ENCODE data around the gene CD160. TPM values are rescaled to one million over a fixed set of nuclear protein-coding genes. Genes with fewer than 3 reads are reported as not detected.
"Not testable (repeated sequence)": the region's sequence is repeated elsewhere in the genome, so short reads cannot be mapped to it uniquely, and the experiment has no call there.

Gene CD160
- total and polyA plus RNA-seq, 2 experiments from 2014 or later, result 0.33 TPM; not detected in 1

GRCh38 chr1:145714524-145715111 is 4.7 kb upstream of the CD160 start:
- Histone ChIP-seq H3K9ac (no peak overlapping the region), H3K4me1 (ENCODE audit: insufficient read depth) (peaks cover 7% of the 10 kb centered on the region), H3K9me3 (ENCODE audit: low read depth) (no peaks in the 10 kb centered on the region), H4K20me1 (ENCODE audit: insufficient read depth) (no peaks in the 10 kb centered on the region), H3F3A (ENCODE audit: insufficient read depth) (peaks cover 4% of the 10 kb centered on the region), H3K4me3 (no peak overlapping the region), H3K79me2 (ENCODE audit: insufficient read depth) (no peaks in the 10 kb centered on the region), H3K27me3 (replicated peaks; ENCODE audit: insufficient read depth) (no peaks in the 10 kb centered on the region), H3K36me3 (ENCODE audit: low read depth) (no peaks in the 10 kb centered on the region), H3K4me2 (ENCODE audit: unreplicated experiment) (no peak overlapping the region), H3K27ac (no peak overlapping the region), H3K9me2 (ENCODE audit: insufficient read depth) (no peaks in the 10 kb centered on the region), H2AFZ (no peak overlapping the region)
- TF ChIP-seq EZH2phosphoT487 (IDR thresholded peaks at IDR 0.05; ENCODE audit: insufficient read depth, low read depth) (no peak), EZH2 (IDR thresholded peaks at IDR 0.05; ENCODE audit: insufficient read depth, poor library complexity, severe bottlenecking) (no peak)
- in situ Hi-C loops (cut with MboI), result no loop called here
- DNase-seq, result no peak
- 78 to 84% methylated on average over 6 of the region's 6 CpGs for WGBS, 2 experiments (ENCODE audit: low coverage in 1 of 2, low lambda C conversion rate in 2 of 2, missing lambda C conversion rate in 2 of 2)

GRCh38 chr1:145716641-145717345 is 2.5 kb upstream of the CD160 start:
- Histone ChIP-seq H3F3A (ENCODE audit: insufficient read depth) (peaks cover 16% of the 10 kb centered on the region), H3K79me2 (ENCODE audit: insufficient read depth) (no peaks in the 10 kb centered on the region), H3K27me3 (replicated peaks; ENCODE audit: insufficient read depth) (no peaks in the 10 kb centered on the region), H3K4me3 (no peak overlapping the region), H3K4me2 (ENCODE audit: unreplicated experiment) (no peak overlapping the region), H3K4me1 (ENCODE audit: insufficient read depth) (peaks cover 14% of the 10 kb centered on the region), H2AFZ (peak overlapping the region; percentile 56), H3K27ac (no peak overlapping the region), H3K9ac (no peak overlapping the region), H3K36me3 (ENCODE audit: low read depth) (no peaks in the 10 kb centered on the region), H3K9me3 (ENCODE audit: low read depth) (no peaks in the 10 kb centered on the region), H3K9me2 (ENCODE audit: insufficient read depth) (no peaks in the 10 kb centered on the region), H4K20me1 (ENCODE audit: insufficient read depth) (no peaks in the 10 kb centered on the region)
- peak; percentile 30 for DNase-seq
- 64 to 68% methylated on average over 10 of the region's 10 CpGs for WGBS, 2 experiments (ENCODE audit: low coverage in 1 of 2, low lambda C conversion rate in 2 of 2, missing lambda C conversion rate in 2 of 2)
- in situ Hi-C loops (cut with MboI), result no loop called here
- TF ChIP-seq EZH2 (IDR thresholded peaks at IDR 0.05; ENCODE audit: insufficient read depth, poor library complexity, severe bottlenecking) (no peak), EZH2phosphoT487 (IDR thresholded peaks at IDR 0.05; ENCODE audit: insufficient read depth, low read depth) (no peak)

GRCh38 chr1:145717833-145718232 is 1.5 kb upstream of the CD160 start:
- in situ Hi-C loops (cut with MboI), result no loop called here
- H3K9me3 ChIP-seq (ENCODE audit: low read depth), result no peaks in the 10 kb centered on the region
- peaks cover 21% of the 10 kb centered on the region for H3F3A ChIP-seq (ENCODE audit: insufficient read depth)
- H3K9ac ChIP-seq, result no peak overlapping the region
- H3K9me2 ChIP-seq (ENCODE audit: insufficient read depth), result no peaks in the 10 kb centered on the region
- no peak for TF ChIP-seq EZH2 (IDR thresholded peaks at IDR 0.05; ENCODE audit: insufficient read depth, poor library complexity, severe bottlenecking)
- no peaks in the 10 kb centered on the region for H3K36me3 ChIP-seq (ENCODE audit: low read depth)
- DNase-seq, result no peak
- peaks cover 14% of the 10 kb centered on the region for H3K4me1 ChIP-seq (ENCODE audit: insufficient read depth)
- H3K4me2 ChIP-seq (ENCODE audit: unreplicated experiment), result no peak overlapping the region
- 83 to 100% methylated on average over 1 of the region's 1 CpG for WGBS, 2 experiments (ENCODE audit: low coverage in 1 of 2, low lambda C conversion rate in 2 of 2, missing lambda C conversion rate in 2 of 2)
- H2AFZ ChIP-seq, result no peak overlapping the region
- H3K27me3 ChIP-seq (replicated peaks; ENCODE audit: insufficient read depth), result no peaks in the 10 kb centered on the region
- no peak overlapping the region for H3K4me3 ChIP-seq
- no peaks in the 10 kb centered on the region for H3K79me2 ChIP-seq (ENCODE audit: insufficient read depth)
- no peak overlapping the region for H3K27ac ChIP-seq
- H4K20me1 ChIP-seq (ENCODE audit: insufficient read depth), result no peaks in the 10 kb centered on the region

- 94% methylated on average over 5 of the region's 5 CpGs for WGBS, 2 experiments (ENCODE audit: low coverage in 1 of 2, low lambda C conversion rate in 2 of 2, missing lambda C conversion rate in 2 of 2)
- H3K9me3 ChIP-seq (ENCODE audit: low read depth); in situ Hi-C loops (cut with MboI); H2AFZ ChIP-seq; H3K36me3 ChIP-seq (ENCODE audit: low read depth); DNase-seq; H3K4me3 ChIP-seq; H3K79me2 ChIP-seq (ENCODE audit: insufficient read depth); H4K20me1 ChIP-seq (ENCODE audit: insufficient read depth); H3K9me2 ChIP-seq (ENCODE audit: insufficient read depth); H3K27ac ChIP-seq; H3K27me3 ChIP-seq (replicated peaks; ENCODE audit: insufficient read depth); H3K9ac ChIP-seq; H3K4me2 ChIP-seq (ENCODE audit: unreplicated experiment): not testable (repeated sequence)
- peaks cover 21% of the 10 kb centered on the region for H3F3A ChIP-seq (ENCODE audit: insufficient read depth)
- peaks cover 14% of the 10 kb centered on the region for H3K4me1 ChIP-seq (ENCODE audit: insufficient read depth)
These were observed 834 bp upstream of the CD160 start for GRCh38 chr1:145718465-145718864.

All from GM23248 (cell line).